HL-60 (cell line): ENCODE data around the gene RAPGEF4.

ENCODE experiments used
- DNase-seq, 2 experiments: peaks; one replicate each; pipeline ENCODE4 v3.0.0-alpha.2; 2010 to 2020; ENCODE audit warnings: low read depth in 1 of 2, low spot score in 1 of 2
- H3K27ac ChIP-seq: fragments of 250-450 bp; sonication (Bioruptor Pico); replicated peaks from 2 replicates; pipeline ENCODE4 v1.5.1; 2020; ENCODE audit warnings: mild to moderate bottlenecking, moderate library complexity
- H3K27me3 ChIP-seq: fragments of 250-450 bp; sonication (Bioruptor Pico); 2 replicates; pipeline ENCODE4 v1.5.1; 2021; ENCODE audit warnings: mild to moderate bottlenecking, moderate library complexity; ENCODE audit not compliant: insufficient read depth, poor library complexity, severe bottlenecking
- H3K4me3 ChIP-seq: replicated peaks from 2 replicates; pipeline ENCODE4 v1.5.1; 2011; ENCODE audit warnings: mild to moderate bottlenecking, control low read depth, low read length; ENCODE audit not compliant: insufficient read depth
- CTCF ChIP-seq: IDR thresholded peaks from one replicate; pipeline ENCODE4 v1.5.1; 2011; ENCODE audit warnings: low read length, control low read depth, inconsistent platforms; ENCODE audit not compliant: insufficient read depth
- GABPA ChIP-seq: IDR thresholded peaks from 2 replicates; pipeline ENCODE4 v1.6.1; 2012; ENCODE audit warnings: low read depth
- POLR2AphosphoS5 ChIP-seq: IDR thresholded peaks from 2 replicates; pipeline ENCODE4 v1.6.1; 2012; ENCODE audit warnings: low read depth
- SPI1 ChIP-seq: IDR thresholded peaks from 2 replicates; pipeline ENCODE4 v1.6.1; 2012; ENCODE audit warnings: low read depth, mild to moderate bottlenecking, borderline replicate concordance
- TF ChIP-seq, protein P1 (sequence below): IDR thresholded peaks from 2 replicates; pipeline ENCODE4 v1.6.1; 2012; ENCODE audit warnings: low read depth; ENCODE audit not compliant: insufficient replicate concordance

RAPGEF4 gene

DNA sequence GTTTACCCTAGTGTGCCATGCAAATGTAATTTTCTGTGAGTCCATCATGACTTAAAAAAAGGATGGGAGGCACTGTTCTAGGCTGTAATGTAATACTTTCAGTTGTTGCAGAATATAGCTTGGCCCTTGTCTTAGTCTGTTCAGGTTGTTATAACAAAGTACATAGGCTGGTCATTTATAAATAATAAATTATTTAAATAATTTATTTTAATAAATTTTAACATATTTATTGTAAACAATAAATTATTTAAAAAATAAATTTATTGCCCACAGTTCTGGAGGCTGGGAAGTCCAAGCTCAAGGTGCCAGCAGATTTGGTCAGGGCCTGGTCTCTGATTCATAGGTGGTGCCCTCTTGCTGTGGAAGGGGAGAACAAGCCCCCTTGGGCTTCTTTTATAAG lies 35.2 kb downstream of the RAPGEF4 start:
- Histone ChIP-seq H3K27me3 (peaks cover 2% of the 10 kb centered on the region), H3K4me3 (no peak overlapping the region), H3K27ac (no peak overlapping the region)
- TF ChIP-seq CTCF (no peak), POLR2AphosphoS5 (no peak), SPI1 (no peak), GABPA (no peak)
- TF ChIP-seq, protein P1, sequence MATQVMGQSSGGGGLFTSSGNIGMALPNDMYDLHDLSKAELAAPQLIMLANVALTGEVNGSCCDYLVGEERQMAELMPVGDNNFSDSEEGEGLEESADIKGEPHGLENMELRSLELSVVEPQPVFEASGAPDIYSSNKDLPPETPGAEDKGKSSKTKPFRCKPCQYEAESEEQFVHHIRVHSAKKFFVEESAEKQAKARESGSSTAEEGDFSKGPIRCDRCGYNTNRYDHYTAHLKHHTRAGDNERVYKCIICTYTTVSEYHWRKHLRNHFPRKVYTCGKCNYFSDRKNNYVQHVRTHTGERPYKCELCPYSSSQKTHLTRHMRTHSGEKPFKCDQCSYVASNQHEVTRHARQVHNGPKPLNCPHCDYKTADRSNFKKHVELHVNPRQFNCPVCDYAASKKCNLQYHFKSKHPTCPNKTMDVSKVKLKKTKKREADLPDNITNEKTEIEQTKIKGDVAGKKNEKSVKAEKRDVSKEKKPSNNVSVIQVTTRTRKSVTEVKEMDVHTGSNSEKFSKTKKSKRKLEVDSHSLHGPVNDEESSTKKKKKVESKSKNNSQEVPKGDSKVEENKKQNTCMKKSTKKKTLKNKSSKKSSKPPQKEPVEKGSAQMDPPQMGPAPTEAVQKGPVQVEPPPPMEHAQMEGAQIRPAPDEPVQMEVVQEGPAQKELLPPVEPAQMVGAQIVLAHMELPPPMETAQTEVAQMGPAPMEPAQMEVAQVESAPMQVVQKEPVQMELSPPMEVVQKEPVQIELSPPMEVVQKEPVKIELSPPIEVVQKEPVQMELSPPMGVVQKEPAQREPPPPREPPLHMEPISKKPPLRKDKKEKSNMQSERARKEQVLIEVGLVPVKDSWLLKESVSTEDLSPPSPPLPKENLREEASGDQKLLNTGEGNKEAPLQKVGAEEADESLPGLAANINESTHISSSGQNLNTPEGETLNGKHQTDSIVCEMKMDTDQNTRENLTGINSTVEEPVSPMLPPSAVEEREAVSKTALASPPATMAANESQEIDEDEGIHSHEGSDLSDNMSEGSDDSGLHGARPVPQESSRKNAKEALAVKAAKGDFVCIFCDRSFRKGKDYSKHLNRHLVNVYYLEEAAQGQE, result no peak
- no peak for DNase-seq

DNA sequence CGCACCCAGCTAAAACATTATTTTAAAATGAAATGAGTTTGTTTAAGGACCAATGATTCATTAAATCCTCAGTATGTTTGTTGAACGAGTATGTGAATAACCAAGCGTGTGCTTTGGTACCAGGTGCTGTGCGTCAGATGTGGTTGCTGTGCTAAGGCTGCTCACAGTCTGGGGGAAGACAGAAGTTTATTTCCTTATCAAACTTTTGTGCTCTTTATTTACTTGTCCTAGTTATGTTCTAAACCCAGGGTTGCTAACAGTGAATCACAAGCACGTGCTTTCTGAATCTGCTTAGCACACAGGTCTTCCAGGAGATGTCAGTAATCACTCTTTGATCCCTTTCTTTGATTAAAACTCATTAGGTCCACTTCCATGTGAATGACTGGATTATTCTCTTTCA lies 37.0 kb downstream of the RAPGEF4 start:
- no peak for DNase-seq
- Histone ChIP-seq H3K27me3 (peaks cover 2% of the 10 kb centered on the region), H3K27ac (no peak overlapping the region), H3K4me3 (no peak overlapping the region)
- TF ChIP-seq, protein P1, result no peak
- TF ChIP-seq SPI1 (no peak), GABPA (no peak), POLR2AphosphoS5 (no peak), CTCF (no peak)

GRCh38 chr2:172774302-172774701 lies 38.7 kb downstream of the RAPGEF4 start:
- H3K27ac ChIP-seq, result no peak overlapping the region
- TF ChIP-seq POLR2AphosphoS5 (no peak), GABPA (no peak), SPI1 (no peak), CTCF (no peak)
- TF ChIP-seq, protein P1, result no peak
- no peak for DNase-seq
- no peak overlapping the region for H3K4me3 ChIP-seq
- peaks cover 2% of the 10 kb centered on the region for H3K27me3 ChIP-seq
